Endometrial microvascular endothelial cells (primary cell): ENCODE results near the gene YPEL1. TPM values are rescaled to one million over a fixed set of nuclear protein-coding genes. Genes with fewer than 3 reads are reported as not detected.

ENCODE experiments used
- total RNA-seq: library from RNA; depleted of rRNA; stranded (reverse); fragments of >200 nt; gene quantifications from one replicate; pipeline ENCODE4 v1.2.3, GENCODE V29; 2015; ENCODE audit errors: inconsistent ontology term

The YPEL1 gene
- total RNA-seq, 1 donor from 2014 or later: 0.93 TPM

Other genes starting within 250 kb of the YPEL1 start
- not detected for gene RIMBP3C, start 184.3 kb downstream of the YPEL1 start, total RNA-seq
- 56.3 TPM for gene UBE2L3, start 168.1 kb downstream of the YPEL1 start, total RNA-seq
- 75.8 TPM for gene YDJC, start 105.8 kb downstream of the YPEL1 start, total RNA-seq
- gene CCDC116, start 103.0 kb downstream of the YPEL1 start, total RNA-seq: not detected
- gene SDF2L1, start 93.5 kb downstream of the YPEL1 start, total RNA-seq: 57.4 TPM
- gene PPIL2, start 69.8 kb downstream of the YPEL1 start, total RNA-seq: 33.8 TPM
- gene MAPK1, start 131.9 kb upstream of the YPEL1 start, total RNA-seq: 68.0 TPM
- 194 TPM for gene PPM1F, start 217.1 kb upstream of the YPEL1 start, total RNA-seq
- gene TOP3B, start 247.0 kb upstream of the YPEL1 start, total RNA-seq: 45.5 TPM